ENCODE measurements around the gene CDKL1.

CDKL1 gene

DNA sequence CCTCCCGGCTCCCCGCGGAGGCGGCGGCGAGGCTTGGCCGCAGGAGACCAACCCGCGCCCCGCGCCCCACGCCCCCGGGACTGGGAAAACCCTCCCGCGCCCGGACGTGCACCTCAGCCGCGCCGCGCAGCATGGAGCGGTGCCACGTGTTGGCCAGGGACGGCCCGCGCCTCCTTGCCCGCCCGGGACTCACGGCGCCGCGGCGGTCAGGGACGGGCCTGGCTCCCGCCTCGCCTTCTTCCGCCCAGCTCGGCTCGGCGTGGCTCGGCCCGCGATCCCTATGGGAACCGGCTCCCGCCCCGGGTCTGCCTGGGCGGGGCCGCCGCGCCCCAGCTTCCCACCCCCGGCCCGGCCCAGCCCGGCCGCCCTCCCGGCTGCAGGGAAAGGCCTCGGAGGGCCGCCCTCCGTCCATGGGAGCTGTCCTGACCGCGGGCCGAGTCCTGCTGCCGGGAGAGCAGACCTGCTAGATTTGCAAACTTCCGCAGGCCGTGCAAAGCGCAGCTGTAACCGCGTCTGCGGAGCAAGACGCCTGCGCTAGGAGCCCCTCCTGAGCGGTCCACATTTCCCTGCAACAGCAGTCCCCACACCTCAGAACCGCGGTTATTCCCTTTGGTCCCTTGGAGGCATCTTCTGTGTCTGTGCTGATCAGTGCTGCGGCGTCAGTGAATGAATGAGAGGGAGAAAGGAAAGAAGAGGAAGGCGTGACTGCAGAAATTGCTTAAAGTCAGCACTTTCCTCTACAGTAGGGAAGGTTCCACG lies at the start of gene CDKL1:
Gene CDKL1 (minus strand): TSS at position 251 of the 759 bp plus-strand sequence. CDS start 1,013 bp downstream, outside the sequence.
- in situ Hi-C loops (cut with MboI; ENCODE audit: low sequenced_read_pairs): no loop called here

DNA sequence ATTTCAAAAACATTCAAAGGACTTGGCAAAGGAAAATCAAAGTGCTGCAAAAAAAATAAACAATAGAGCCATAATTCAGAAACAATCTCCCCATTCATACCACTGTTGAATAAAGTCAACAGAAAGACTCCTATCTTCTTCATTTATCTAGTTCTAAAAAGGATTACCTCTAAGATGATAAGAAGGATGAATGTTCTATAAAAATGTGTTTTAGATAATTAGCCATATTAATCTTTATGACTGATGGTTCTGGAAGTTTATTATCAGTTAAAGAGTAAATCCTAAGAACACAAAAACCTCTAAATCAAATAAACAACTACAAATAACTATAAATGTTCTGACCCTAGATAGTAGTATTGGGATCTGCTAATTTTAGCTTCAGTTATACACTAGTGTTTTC lies 37.8 kb upstream of the CDKL1 start:
- in situ Hi-C loops (cut with MboI; ENCODE audit: low sequenced_read_pairs): no loop called here

DNA sequence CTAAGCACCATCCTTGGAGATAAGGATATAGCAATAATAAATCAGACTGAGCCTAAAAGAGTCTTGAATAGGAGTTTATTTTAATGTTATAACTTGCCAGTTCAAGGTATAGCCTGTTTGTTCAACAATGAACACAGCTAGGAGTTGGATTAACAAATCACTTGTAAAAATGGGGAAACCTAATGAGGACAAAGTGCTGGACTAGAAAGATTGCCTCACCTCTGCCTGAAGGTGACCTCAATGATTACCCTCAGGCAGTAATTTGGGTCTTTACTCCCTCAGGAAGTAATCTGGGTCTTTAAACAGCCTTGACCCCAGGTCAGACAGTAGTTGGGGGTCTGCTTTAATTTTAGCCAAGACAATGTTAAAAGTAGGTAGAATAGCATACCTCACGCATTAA lies 35.5 kb upstream of the CDKL1 start:
- in situ Hi-C loops (cut with MboI; ENCODE audit: low sequenced_read_pairs): no loop called here

GRCh38 chr14:50425816-50426215 lies 29.1 kb upstream of the CDKL1 start:
- in situ Hi-C loops (cut with MboI; ENCODE audit: low sequenced_read_pairs): no loop called here

- in situ Hi-C loops (cut with MboI; ENCODE audit: low sequenced_read_pairs): no loop called here
Observed at GRCh38 chr14:50425105-50425504, 28.4 kb upstream of the CDKL1 start.

DNA sequence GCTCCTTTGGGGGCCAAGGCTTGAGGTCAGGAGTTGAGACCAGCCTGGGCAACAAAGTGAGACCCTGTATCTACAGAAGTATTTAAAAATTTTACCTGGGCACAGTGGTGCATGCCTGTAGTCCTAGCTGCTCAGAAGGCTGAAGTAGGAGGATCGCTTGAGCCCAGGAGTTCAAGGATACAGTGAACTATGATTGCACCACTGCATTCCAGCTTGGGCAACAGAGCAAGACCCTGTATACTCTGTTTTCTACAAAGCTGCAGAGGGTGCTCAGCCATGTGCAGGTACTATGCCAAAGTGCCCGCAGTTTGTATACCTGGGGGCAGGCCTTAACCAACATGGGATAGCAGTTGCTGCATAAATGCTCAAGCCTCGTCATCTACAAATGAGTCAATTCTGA lies 26.8 kb upstream of the CDKL1 start:
- in situ Hi-C loops (cut with MboI; ENCODE audit: low sequenced_read_pairs): no loop called here

- in situ Hi-C loops (cut with MboI; ENCODE audit: low sequenced_read_pairs): no loop called here
Observed at GRCh38 chr14:50421499-50421898, 24.8 kb upstream of the CDKL1 start.

- in situ Hi-C loops (cut with MboI; ENCODE audit: low sequenced_read_pairs): no loop called here
Observed at GRCh38 chr14:50417853-50418252, 21.2 kb upstream of the CDKL1 start.

- in situ Hi-C loops (cut with MboI; ENCODE audit: low sequenced_read_pairs): no loop called here
Observed at GRCh38 chr14:50410921-50411320, 14.2 kb upstream of the CDKL1 start.

GRCh38 chr14:50410071-50410470 lies 13.4 kb upstream of the CDKL1 start:
- in situ Hi-C loops (cut with MboI; ENCODE audit: low sequenced_read_pairs): no loop called here

DNA sequence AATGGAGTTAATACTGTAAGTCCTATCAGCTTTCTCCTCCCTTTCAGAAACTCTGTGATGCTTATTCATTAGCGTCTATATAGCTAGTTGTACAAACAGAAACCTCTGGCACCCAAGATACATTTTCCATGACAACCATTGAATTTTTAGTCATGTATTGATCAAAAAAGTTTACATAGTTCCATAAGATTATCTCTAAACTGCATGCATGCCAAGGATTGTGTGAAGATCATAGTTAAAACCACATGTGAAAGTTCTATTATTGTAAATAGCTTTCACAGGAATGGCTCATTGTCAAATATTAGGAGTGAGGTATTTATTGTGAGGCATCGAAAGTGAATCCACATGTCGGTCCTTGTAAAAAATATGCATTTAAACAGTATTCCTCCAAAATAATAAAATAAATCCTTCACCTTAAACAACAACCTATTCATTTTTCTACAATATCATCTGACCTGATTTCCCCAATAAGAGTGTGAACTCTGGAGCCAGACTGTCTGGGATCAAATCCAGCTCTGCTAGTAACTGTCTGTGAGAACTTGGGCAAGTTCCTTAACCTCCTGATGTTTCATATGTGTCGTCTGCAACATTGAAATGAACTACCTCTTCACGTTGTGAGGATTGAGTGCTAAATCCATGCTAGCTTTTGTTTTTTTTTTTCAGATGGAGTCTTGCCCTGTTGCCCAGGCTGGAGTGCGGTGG lies 10.6 kb upstream of the CDKL1 start:
- in situ Hi-C loops (cut with MboI; ENCODE audit: low sequenced_read_pairs): no loop called here

DNA sequence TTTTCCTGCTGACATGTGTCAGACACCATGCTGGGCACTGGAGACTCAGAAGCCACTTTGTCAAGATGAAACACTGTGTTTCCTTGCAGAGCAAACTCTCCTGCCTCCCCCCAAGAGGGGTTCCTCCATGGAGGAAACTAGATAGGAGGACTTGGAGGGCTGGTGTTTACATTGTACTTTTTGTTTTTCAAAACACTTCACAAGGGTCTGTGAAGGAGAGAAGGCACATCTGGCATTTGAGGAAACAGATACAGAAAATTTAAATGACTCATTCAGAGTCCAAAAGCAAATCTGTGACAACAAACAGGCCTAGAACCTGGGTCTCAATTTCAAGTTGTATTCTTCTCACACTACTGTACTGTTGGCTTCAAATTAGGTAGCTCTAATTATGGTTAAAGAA lies 6.7 kb upstream of the CDKL1 start:
- in situ Hi-C loops (cut with MboI; ENCODE audit: low sequenced_read_pairs): no loop called here

DNA sequence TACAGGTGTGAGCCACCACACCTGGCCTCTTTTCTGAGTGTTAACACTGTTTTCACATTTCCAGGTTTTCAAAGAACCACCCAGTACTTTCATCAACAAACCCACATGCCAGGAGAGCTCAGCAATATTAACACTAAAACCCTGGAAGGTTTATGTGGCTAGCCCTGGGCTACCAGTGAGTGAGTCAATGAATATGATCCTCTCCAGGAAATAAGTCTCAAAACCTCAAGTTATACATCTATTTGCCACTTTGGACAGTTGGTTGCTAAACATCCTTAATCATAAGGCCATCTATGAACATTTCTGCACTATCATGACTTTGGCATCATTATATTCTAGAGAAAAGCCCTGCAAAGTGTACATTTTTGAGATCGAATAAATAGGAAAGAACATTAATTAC lies 6.3 kb upstream of the CDKL1 start:
- in situ Hi-C loops (cut with MboI; ENCODE audit: low sequenced_read_pairs): no loop called here

- in situ Hi-C loops (cut with MboI; ENCODE audit: low sequenced_read_pairs): no loop called here
Observed at GRCh38 chr14:50400461-50400860, 3.8 kb upstream of the CDKL1 start.

GRCh38 chr14:50399251-50400032 lies 2.8 kb upstream of the CDKL1 start:
- in situ Hi-C loops (cut with MboI; ENCODE audit: low sequenced_read_pairs): no loop called here

GRCh38 chr14:50398189-50398580 lies 1.5 kb upstream of the CDKL1 start:
- in situ Hi-C loops (cut with MboI; ENCODE audit: low sequenced_read_pairs): no loop called here

GRCh38 chr14:50397390-50398188 lies 908 bp upstream of the CDKL1 start:
- in situ Hi-C loops (cut with MboI; ENCODE audit: low sequenced_read_pairs): no loop called here

- in situ Hi-C loops (cut with MboI; ENCODE audit: low sequenced_read_pairs): no loop called here
Observed at GRCh38 chr14:50395448-50395847, 1.2 kb downstream of the CDKL1 start.

GRCh38 chr14:50394713-50395112 lies 2.0 kb downstream of the CDKL1 start:
- in situ Hi-C loops (cut with MboI; ENCODE audit: low sequenced_read_pairs): no loop called here

GRCh38 chr14:50389668-50390441 lies 6.8 kb downstream of the CDKL1 start:
- in situ Hi-C loops (cut with MboI; ENCODE audit: low sequenced_read_pairs): no loop called here
